GM12892 (cell line): ENCODE measurements around the gene APOL2.
"Not testable (repeated sequence)": the region's sequence is repeated elsewhere in the genome, so short reads cannot be mapped to it uniquely, and the experiment has no call there.

Source experiments
- POLR2A ChIP-seq: IDR thresholded peaks from 2 replicates; pipeline ENCODE4 v1.6.1; 2011; ENCODE audit warnings: low read depth, low read length, control low read depth
- POLR2AphosphoS5 ChIP-seq: IDR thresholded peaks from 2 replicates; pipeline ENCODE4 v1.6.1; 2011; ENCODE audit warnings: low read depth, low read length, control low read depth
- TAF1 ChIP-seq: IDR thresholded peaks from 2 replicates; pipeline ENCODE4 v1.6.1; 2011; ENCODE audit warnings: low read depth, mild to moderate bottlenecking, control low read depth, low read length, borderline replicate concordance

DNA sequence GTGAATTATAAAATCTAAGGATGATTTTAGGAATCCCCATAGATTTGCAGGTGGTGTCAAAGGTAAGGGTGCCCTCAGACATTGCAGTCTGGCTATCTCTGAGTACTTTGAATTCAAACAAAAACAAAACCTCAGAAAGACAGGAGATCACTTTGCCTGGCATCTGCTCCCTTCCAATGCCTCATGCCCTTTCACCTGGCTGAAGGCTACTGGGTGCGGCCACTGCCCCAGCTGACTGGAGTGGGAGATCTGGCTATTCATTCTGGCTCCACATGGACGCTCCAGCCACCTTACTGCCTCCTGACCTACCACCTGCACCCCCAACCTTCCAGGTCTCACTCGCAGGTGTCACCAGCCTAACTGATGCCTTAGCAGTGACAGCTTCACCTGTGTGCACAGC is 9.7 kb downstream of the APOL2 start:
- not testable (repeated sequence) for TF ChIP-seq POLR2AphosphoS5, POLR2A, TAF1
